Endometrial microvascular endothelial cells (primary cell): Measurements from ENCODE around the gene TBC1D5. TPM values are rescaled to one million over a fixed set of nuclear protein-coding genes. Genes with fewer than 3 reads are reported as not detected.
"Not testable (repeated sequence)": the region's sequence is repeated elsewhere in the genome, so short reads cannot be mapped to it uniquely, and the experiment has no call there.

Experiments used
- in situ Hi-C: cut with HindIII; loops from 2 replicates; pipeline ENCODE4 v1.10.0; 2017; ENCODE audit warnings: low sequenced_read_pairs, low pct_unique_long_range_greater_than_20kb; ENCODE audit errors: inconsistent ontology term
- total RNA-seq: library from RNA; depleted of rRNA; stranded (reverse); fragments of >200 nt; gene quantifications from one replicate; pipeline ENCODE4 v1.2.3, GENCODE V29; 2015; ENCODE audit errors: inconsistent ontology term

TBC1D5 gene
- total RNA-seq, 1 donor from 2014 or later = 46.6 TPM

- in situ Hi-C loops = no loop called here
Measured at GRCh38 chr3:17401912-17402311, 340.5 kb downstream of the TBC1D5 start.

DNA sequence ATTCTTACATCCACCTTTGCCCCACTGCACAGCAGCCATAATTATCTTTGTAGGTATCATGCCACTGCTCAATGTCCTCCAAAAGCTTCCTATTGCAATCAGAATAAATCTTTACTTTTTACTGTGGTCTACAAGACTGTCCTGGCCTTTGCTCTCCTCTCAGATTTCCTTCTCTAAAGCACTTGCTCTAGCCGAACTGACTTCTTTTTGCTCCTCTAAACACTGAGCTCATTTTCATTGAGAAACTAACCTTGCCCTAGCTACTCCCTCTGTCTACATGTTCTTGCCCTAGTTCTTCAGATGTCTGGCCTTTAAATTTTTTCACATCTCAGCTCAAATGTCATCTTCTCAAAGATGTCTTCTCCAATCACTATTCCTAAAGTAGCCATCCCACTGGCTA, 342.8 kb downstream of the TBC1D5 start:
- in situ Hi-C loops = no loop called here

DNA sequence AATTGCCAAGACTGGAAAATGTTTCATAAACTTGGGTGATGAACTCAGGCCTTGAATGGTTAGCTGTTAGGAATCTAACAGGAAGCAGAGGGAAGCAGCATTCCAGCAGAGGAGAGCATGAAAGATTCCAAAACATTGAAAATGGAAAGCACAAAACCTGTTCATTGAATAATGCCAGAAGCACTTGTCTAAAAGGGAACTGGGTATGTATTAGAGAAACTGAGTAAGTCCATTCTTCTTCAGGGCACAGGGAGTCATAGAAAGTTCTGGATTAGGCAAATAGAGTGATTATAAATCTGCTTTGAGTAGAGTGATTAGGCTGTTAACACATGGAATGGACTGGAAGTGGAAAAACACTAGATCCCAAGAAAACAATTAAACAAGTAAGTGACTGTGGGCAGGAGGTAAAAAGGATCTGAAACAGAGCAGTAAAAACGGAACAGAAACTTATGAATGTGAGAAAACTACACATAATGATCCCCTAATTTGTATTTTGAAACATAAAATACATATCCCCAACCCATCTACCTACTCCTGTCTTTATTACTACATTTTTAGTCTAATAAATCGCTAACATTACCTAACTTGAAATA, 343.4 kb downstream of the TBC1D5 start:
- in situ Hi-C loops = no loop called here

DNA sequence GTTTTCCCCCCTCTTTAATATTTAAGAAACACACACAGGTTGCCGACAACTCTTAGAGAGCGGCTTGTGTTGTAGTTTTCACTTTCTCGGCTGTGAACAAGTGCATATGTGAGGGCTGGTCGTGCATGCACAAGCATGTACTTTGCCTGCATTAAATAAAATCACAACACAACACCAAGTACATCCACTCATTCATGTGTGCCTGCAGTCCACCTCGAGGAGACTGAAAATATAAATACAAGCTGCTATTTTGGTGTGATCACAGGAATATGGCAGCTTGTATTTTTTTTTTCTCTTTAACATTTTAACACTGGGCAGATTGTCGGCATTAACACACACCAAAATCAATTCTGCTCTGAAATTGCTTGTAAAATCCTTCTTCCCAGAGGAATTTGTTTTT, 346.4 kb downstream of the TBC1D5 start:
- in situ Hi-C loops = no loop called here

- in situ Hi-C loops = no loop called here
Measured at GRCh38 chr3:17394541-17395155, 347.8 kb downstream of the TBC1D5 start.

DNA sequence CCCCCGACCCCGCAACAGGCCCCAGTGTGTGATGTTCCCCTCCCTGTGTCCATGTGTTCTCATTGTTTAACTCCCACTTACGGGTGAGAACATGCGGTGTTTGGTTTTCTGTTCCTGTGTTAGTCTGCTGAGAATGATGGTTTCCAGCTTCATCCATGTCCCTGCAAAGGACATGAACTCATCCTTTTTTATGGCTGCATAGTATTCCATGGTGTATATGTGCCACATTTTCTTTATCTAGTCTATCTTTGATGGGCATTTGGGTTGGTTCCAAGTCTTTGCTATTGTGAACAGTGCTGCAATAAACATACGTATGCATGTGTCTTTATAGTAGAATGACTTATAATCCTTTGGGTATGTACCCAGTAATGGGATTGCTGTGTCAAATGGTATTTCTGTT, 349.9 kb downstream of the TBC1D5 start:
- in situ Hi-C loops = not testable (repeated sequence)

- in situ Hi-C loops = no loop called here
Measured at GRCh38 chr3:17390785-17391184, 351.6 kb downstream of the TBC1D5 start.

- in situ Hi-C loops = no loop called here
Measured at GRCh38 chr3:17387108-17387507, 355.3 kb downstream of the TBC1D5 start.

DNA sequence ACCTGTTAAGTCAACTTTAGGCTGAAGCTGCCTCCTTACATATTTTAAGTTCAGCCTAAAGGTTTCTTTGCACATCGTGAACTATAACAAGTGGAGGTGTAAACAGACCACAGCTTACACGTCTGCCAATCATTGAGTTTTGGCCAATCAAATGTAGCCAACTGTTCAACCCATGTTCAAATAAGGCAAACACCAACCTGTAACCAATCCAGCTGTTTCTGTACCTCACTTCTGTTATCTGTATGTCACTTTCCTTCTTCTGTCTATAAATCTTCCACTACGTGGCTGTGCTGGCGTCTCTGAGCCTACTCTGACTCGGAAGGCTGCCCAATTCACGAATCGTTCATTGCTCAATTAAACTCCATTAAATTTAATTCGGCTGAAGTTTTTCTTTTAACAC, 356.0 kb downstream of the TBC1D5 start:
- in situ Hi-C loops = no loop called here

DNA sequence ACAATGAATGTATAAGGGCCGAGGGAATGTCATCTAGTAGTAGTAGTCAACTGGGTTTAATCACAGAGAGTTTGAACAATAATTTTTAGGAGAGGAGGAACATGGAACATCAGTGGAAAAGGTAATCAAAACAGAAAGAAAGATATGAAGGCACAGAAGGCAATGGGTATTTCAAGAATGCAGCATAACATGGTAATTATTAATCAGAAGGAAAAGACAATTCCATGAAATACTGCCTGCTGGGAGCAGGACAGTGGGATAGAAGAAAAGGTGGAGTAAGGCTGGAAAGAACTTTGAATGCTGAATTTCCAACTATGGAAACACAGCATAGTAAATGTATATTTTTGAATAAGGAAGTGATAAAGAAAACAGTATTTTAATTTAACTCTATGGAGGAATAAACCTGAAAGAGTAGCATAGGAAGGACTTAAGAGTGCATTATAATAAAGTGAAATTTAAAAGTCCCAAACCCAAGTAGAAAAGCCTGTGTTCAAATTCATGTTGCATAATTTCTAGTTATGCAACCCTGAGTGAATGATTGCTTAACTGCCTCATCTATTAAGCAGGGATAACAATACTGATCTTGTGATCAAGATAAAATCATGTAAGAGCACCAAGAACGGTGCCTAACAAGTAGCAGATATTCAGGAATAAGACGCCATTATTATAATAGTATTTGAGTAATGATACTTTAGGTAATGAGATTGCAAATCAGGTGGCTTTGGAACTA, 357.7 kb downstream of the TBC1D5 start:
- in situ Hi-C loops = no loop called here

DNA sequence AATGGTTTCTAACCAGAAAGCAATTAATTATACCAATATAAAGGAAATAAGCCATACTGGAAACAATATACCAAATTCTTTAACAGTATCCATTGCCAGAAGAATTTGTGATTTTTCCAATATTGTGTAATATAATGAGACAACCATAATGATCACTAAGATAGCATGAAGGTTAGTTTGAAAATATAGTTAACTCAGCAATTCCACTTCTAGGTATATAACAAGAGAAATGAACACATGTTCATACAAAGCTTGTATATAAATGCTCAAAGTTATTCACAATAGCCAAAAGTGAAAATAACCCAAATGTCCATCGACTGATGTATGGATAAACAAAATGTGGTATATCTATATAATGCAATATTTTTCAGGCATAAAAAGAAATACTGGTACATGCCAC, 369.1 kb downstream of the TBC1D5 start:
- in situ Hi-C loops = no loop called here

- in situ Hi-C loops = no loop called here
Measured at GRCh38 chr3:17372362-17373210, 369.8 kb downstream of the TBC1D5 start.

- in situ Hi-C loops = no loop called here
Measured at GRCh38 chr3:17369973-17370372, 372.5 kb downstream of the TBC1D5 start.

DNA sequence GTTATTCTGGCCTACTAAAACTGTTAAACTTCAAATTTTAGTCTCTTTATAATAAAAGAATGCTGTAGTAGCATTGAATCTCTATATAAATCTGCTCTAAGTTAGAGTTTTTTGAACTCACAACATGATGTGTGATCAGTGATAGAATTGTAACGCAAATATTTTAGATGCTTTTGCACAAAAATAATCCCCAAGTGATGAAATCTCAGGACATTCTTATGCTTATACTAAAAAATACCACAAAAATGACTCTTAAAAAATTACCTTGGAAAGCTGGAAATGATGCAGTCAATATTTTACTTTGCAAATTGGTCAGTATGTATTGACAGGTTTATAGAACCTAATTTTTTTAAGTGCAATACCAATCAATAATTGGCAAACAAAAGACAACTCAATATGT, 375.3 kb downstream of the TBC1D5 start:
- in situ Hi-C loops = no loop called here

GRCh38 chr3:17360991-17361390, 381.4 kb downstream of the TBC1D5 start:
- in situ Hi-C loops = no loop called here

DNA sequence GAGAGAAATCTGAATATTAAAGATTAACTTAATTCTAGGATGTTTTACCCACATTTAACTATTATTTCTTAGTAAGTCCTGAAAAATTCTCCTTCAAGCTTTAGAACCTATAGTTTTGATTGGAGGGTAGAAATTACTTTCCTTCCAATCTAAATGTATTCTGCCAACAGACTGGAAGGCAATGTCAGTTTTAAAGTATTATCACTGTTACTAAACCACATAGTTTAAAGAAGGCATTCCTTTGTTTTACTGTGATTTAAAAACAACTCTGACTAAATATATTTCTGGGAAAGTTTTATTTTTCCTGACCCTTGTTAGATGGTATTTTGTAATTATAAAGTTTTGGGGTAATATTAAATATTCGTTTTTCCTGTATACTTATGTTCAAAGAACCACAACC, 382.5 kb downstream of the TBC1D5 start:
- in situ Hi-C loops = no loop called here

DNA sequence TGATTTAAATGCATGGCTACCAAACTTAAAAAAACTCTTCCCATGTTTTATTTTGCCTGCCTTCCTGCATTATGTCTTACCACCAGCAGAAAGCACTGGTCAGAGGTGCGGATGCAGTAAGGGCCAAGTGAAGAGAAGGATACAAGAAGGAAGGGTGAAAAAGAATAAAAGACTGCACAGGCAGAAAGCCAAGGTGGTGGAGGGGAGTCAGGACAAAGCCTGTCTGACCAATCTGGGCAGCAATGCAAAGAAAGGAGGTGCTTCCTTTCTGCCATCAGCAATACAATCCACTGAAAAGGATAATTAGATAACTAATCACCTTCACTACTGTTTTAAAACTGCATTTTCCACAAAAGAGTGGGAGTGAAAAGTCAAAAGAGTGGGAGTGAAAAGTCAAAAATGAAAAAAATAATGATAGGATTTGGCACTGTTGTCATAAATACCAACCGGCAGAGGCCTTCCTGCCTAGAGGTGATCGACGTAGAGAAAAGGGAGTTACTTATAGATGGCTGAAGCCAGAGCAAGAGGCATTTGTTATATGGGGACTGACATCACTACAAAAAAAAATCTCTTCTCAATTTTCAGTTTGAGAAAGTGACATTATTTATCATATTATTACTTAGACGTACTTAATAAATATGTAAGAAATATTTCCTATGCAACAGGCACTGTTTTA, 385.3 kb downstream of the TBC1D5 start:
- in situ Hi-C loops = no loop called here

- in situ Hi-C loops = no loop called here
Measured at GRCh38 chr3:17356585-17356984, 385.8 kb downstream of the TBC1D5 start.

GRCh38 chr3:17355591-17355990, 386.8 kb downstream of the TBC1D5 start:
- in situ Hi-C loops = no loop called here
